ENCODE results near the gene PDZRN3.

Gene PDZRN3

DNA sequence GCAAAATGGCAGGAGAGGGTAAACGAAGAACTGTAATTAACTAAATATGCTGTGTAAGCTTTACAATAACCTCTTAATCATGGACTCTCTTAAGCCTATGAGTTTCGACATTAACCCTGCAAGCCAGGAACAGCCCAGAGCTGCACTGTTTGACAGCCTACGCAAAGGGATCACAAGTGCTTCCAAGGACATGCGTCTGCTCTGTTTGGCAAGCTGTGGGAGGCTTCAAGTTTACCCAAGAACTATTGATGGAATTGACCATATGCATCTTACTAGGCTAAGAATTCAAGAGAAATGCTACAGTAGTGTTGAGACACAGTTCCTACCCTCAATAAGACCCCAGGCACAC is 66.0 kb downstream of the PDZRN3 start:
- FAIRE-seq (no peak), DNase-seq (ENCODE audit: low spot score) (no peak)

DNA sequence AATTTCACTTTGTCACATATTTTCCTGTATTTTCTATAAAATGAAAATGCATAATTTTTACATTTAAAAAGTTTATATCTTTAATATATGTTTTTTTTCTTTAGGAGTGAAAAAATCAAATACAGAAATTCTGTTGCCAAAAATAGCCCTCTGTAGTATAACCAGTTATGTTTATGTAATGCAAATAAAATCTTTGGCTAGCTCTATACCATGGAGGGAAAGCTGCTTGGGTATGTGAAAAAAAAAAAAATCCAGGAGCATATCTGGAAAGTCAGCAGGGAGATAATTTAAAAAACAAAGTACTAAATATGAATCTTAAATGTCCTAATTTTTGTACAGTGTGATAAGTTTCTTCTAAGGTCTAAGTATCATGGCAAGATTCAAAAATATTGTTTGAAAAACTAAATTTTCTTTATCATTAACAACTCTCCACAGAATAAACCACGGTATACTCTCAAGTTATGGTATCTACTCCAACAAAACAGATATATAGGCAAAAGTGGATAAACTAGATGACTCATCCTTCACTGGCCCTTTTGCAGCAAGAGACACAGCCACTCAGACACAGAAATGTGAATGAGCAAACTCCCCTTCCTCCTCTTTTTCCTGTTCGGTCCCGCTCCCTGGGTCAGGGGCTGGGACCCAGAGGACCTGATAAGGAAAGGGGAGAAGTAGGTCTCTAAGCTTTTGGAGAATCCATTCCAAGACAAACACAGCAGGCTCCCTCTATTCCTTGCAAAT is 66.6 kb downstream of the PDZRN3 start:
- FAIRE-seq, result no peak
- no peak for DNase-seq (ENCODE audit: low spot score)

DNA sequence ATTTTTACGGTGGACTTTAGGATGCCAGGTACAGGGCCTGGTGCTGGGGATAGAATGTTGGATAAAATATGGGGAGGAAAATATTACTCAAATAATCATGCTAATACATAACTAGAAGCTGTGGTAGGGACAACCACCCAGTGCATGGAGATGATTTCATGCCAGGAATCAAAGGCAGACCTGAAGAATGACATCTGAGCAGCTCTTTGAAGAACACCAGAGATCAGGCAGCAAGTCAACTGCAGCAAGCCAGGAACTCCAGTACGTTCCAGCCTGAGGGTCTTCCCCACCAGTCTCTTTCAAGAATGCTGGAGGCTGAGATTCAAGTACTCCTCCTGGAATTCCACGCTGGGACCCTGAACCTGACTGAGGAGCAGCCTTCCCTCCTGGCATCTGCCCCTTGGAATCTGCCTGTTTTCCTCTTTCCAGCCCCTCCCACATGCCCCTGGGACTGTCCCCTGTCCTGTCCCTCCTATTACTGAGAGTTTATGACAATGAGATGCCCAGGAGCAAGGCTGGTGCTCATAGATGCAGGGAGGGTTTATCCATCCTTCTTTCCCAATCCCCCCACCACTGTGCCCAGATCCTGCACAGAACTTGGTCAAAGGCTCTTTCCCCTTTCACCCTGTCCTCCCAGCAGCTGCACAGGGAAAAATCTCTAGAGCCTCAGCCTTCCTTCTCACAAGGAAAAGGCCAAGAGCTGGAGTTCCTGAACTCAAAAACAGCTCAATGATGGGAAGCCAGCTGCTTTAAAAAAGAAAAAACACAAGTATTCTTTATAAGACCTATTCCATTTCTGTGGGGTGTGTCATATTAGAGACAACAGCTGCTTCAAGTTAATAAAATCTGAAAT is 68.0 kb downstream of the PDZRN3 start:
- DNase-seq (ENCODE audit: low spot score) (no peak), FAIRE-seq (no peak)

DNA sequence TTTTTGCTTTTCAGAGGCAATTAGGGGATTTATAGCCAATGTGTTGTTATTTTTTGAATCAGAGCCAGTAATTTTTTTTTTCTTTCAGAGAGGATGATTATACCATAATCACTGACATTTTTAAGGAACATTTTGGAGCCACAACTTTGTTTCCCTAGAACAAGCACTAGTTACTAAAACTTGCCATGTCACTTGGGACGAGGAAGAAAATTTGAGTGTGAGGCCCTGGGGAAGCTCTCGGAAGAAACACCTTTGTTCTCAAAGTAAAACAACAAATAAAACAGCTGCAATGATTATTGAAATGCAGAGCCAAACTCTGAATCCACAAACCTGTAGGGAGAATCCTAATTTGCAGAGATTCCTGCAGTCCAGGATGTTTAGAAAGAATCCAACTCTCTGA is 69.7 kb downstream of the PDZRN3 start:
- FAIRE-seq, result no peak

DNA sequence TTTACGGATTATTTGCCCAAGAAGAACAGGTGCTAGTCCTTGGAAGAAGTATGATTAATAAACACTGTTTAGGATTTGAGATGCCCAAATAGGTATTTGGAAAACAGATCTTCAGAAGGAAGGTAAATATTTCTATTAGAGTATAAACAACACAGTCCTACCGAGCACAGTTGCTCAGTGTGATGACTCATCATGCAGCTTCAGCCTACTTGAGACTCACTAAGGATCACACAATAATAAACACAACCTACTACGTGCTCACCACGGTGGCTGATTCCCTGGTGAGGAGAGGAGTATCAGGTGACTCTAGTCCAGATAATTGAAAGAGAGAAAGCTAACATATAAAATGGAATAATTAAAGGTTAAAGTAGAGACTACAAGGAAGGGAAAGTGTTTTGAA is 72.0 kb downstream of the PDZRN3 start:
- FAIRE-seq (no peak), DNase-seq (ENCODE audit: low spot score) (peak; percentile 19)

More for the DNA sequence above, 69.7 kb downstream of the PDZRN3 start:
- no peak for DNase-seq (ENCODE audit: low spot score)

DNA sequence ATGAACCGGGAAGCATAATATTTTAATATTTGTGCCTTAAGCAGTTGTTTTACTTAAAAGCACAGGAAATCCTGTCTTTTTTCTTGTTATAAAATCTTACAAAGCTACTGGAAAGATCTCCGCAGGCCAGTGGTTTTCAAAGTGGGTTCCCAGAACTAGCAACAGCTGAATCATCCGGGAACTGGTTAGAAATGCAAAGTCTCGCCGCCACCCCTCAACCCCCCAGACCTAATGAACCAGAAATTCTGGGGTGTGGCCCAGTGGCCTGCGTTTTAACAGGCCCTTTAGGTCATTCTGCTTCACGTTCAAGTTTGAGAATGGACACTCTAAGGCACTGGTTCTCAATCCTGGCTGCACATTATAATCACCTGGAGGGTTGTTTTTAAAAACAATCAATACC is 74.7 kb downstream of the PDZRN3 start:
- no peak for DNase-seq (ENCODE audit: low spot score)
- no peak for FAIRE-seq

DNA sequence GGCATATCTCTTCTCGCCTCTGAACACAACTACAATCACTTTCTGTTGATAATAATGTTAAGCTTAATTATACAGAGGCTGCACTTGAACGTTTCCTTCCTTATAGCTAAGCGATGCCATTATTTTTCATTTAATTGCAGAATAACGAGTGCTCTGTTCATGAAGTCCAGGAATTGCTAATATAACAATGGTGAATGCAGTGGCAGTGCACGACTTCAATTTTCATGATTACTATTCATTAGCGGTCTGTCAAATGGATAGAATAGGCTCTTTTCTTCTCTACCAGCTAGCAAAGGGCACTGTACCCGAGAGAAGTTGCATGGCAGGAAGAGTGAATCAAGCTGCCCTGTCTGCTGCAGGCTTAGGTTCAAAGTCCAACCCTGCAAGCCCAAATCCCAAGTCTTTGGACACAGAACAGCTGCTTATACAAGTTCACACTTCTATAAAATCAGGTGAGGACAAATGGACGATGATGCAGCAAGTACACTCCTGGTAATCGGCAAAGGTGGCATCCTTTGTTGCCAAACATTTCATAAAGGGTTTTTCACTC is 75.6 kb downstream of the PDZRN3 start:
- DNase-seq (ENCODE audit: low spot score) (no peak), FAIRE-seq (no peak)

DNA sequence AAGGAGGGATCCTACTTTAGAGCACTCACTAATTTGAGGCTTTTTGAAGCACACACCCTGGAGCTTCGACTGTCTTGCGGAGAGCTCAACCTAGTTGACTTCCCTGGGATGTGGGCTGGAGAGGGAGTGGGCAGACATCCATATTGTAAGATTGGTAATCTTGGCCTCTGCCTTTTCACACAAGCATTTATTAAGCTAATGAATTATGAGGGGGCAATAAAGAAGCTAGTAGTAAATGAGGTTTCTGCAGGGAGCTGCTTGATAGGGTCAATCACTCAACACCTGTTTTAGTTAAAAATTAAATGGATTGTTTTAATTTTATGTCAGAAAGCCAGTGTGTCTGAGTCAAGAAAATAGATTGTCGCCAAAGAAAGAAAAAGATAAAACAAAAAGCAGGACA is 76.3 kb downstream of the PDZRN3 start:
- DNase-seq (ENCODE audit: low spot score) (no peak), FAIRE-seq (no peak)

DNA sequence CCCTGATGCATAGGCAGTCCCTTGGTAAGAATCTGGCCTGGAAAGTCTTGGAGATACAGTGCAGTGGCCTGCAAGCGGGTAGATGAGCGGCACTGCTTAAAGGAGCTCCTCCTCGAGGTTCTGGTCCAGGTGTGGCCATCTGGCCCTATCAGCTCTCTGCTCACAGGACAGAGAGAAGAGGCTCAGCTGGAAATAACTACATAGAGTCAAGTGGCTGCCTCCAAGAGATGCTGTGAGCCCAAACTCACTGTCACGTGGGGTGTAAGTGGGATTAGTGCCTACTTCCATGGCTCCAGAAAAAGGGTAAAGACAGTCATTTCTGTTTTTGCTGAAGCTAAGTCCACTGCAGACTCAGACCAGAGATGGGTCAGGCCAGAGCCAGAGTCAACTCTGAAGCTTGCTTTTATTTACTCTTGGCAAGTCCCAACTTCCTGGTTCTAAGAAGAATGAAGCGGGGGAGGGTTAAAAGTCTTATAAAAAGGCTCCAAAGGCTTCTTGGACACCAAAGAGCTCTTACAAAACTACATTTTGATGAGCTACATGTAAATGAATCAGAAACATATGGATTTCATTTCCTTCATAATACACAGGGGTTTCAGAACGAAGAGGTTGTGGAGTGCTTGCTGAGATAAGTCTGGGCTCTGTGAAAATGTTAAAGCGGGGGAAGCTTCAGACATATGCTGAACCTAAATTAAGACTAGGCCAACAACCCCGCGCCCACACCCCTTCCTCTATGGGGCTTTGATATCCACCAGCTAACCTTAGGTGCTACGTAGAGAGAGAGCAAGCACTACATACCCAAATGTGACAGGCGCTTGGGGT is 77.1 kb downstream of the PDZRN3 start:
- DNase-seq (ENCODE audit: low spot score) (peak; percentile 17), FAIRE-seq (no peak)

DNA sequence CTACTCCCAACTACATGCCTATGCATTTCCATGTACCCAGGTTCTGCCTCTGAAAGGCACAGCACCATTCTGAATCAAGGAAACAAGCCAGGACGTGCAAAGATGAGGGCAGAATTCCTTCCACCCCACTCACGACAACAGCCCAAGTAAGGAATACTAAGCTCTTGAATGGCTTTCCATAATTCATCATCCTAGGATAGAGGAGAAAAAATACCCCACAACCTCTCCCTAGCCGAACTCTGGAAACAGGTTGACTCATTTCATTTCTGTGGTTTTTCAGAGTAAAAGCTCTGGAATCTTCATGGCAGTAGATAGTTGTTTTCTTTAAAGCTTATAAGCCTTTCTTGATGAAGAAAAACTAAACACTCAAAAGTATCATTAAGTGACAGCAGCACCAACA is 77.8 kb downstream of the PDZRN3 start:
- FAIRE-seq (no peak), DNase-seq (ENCODE audit: low spot score) (peak; percentile 44)

DNA sequence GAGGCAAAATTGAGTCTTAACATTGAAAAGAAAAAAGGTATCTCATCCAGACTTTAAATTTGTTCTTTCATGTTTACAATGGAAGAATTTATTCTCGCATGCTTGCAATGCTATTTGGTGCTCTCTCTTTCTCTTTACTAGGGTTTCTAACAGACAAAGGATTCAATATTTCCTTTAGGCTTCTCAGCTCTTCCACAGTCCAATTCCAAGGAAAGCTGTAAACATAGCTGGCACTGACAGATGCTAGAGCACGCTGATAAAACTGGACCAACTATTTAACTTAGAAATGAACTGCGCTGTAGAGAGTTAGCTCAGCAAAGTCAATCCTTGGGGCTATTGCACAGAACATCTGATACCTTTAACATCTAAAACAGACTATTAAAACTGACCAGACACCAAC is 81.3 kb downstream of the PDZRN3 start:
- DNase-seq (ENCODE audit: low spot score), result no peak
- FAIRE-seq, result no peak

DNA sequence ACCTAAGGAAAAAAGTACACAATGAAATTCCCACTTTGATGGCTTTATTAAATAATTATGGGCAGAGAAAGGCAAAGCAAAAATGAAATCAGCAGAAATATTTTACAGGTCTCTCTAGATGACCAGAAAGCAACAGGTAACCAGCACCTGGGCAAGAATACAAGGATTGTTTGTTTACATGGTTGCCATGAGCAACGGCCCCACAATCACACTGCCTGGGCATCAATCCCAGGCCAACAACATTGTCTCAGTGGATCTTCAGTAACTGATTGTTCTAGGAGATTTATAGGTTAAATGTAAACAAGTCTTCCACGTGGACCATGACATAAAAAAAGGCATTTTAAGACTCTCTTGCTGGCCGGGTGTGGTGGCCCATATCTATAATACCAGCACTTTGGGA is 82.6 kb downstream of the PDZRN3 start:
- FAIRE-seq (no peak), DNase-seq (ENCODE audit: low spot score) (no peak)

DNA sequence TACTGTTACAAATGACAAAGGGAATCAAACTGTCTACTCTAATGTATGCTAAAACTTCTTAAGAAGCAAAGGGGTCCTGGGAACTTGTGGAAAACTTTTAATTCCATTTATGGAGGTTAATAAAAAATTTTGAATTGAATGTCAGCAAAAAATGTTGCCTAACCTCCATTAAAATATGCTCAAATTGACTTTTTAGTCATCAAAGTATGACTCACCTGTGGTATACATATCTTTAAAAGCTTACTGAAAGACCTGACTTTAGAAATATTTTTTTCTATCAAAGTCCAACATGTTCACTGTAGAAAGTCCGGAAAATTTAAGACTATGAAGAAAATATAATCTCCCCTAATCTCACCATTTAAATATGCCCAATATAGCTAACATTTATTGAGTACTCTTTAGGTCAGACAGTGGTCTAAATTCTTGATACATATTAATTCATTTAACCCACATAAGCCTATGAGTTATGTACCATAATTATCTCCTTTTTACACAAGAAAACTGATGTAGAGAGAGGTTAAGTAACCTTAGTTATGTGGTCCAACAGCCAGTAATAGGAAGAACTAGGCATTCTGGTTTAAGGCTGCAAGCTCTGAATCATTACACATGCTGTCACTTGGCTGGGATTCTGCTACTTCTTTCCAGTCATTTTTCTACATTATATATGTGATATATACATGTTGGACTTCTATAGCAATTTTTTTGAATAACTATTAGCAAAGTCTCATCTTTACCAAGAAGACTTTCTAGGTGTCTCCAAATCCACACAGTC is 83.6 kb downstream of the PDZRN3 start:
- FAIRE-seq, result no peak
- no peak for DNase-seq (ENCODE audit: low spot score)

DNA sequence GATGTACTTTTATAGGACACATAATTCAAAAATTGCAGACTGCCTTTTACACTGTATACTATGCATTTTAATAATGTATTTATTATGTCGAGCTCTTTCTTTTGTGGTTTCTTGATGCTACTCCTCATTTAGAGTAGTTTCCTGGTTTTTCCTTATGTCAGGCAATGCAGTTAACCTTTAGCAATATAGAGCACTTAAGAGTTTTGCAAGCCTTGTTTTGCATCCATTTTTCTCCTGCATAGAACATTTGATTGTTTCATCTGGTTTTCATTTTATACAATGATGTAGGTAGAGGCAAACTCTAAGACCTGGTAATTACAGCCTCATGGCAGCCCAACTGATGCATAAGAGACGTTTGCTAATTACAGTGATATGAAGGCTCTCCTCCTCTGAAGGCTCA is 86.3 kb downstream of the PDZRN3 start:
- no peak for FAIRE-seq

DNA sequence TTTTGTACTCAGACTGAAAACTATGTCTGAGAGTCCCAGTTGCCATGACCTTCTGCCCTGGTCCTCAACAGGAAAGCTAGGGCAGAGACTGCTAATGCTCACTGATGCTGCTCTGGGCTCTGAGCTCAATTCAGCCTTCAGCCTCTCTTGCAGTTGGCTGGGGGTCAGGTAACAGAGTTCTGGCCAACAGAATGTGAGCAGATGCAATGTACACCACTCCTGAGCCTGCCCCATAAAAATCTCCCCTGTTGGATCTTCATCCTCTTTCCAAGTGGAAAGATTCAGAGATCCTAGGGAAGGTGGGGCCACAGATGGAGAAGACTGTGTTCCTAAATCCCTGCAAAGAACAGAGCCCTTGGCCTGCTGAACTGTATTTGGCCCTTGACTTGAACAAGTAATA is 87.8 kb downstream of the PDZRN3 start:
- no peak for DNase-seq (ENCODE audit: low spot score)
- no peak for FAIRE-seq

More for the DNA sequence above, 86.3 kb downstream of the PDZRN3 start:
- no peak for DNase-seq (ENCODE audit: low spot score)

DNA sequence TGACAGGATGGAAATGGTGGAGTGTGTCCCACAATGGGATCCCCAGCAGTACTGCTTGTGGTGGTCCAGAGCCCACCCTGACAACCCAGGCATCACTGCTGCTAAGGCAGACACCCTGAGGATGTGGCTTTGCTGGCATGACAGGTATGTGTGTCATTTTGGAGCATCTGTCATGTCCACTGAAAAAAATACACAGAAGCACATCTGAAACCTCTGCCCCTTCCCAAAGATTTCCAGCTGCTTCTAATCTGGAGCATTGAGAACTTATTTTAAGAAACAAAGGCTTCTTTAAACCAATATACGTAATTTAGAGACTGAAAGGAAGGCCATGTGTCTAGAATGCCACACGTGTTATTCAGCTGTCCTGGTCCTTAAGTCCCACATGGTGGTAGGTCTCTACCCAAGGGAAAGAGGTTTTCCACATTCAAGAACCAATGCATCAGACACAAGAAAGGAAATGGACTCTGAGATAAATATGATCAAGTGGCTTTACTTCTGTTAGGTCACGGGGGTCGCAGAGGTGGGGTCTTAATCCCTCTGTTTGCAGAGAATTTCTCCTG is 88.3 kb downstream of the PDZRN3 start:
- no peak for DNase-seq (ENCODE audit: low spot score)
- no peak for FAIRE-seq

DNA sequence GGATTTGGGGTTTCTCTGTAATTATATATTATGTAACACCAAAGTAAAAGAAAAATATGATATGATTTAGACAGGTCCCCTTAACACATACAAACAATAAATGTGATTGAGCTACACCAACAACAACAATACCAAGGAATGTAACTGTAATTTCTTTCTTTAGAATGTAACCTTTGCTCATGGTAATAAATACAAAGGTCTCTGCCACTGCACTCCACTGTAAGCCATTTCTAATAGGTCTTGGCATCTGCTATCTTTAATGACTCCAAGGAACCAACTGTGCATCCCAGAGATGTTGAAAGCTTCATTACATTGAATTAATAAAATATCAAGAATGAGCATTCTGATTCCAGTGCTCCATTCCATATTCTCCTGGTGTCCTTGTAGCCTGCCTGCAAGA is 88.8 kb downstream of the PDZRN3 start:
- DNase-seq (ENCODE audit: low spot score), result no peak
- FAIRE-seq, result no peak

DNA sequence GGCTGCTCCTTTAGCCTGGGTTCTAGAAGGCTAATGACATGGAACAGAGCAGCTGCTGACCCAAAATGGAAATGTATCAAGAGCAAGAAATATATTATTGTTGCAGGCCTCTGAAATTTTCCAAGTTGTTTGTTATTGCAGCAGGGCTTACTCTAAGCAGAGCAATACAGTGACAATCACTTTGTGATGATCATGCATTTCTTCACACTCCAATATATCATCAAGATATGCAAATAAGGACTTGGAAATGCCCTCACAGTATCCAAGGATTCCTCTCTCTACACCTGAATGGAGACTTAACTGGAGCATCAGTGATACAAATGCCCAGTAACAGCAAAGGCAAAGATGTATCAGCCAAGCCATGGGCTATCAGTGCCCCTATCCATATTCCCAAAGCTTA is 89.6 kb downstream of the PDZRN3 start:
- FAIRE-seq (no peak), DNase-seq (ENCODE audit: low spot score) (no peak)

DNA sequence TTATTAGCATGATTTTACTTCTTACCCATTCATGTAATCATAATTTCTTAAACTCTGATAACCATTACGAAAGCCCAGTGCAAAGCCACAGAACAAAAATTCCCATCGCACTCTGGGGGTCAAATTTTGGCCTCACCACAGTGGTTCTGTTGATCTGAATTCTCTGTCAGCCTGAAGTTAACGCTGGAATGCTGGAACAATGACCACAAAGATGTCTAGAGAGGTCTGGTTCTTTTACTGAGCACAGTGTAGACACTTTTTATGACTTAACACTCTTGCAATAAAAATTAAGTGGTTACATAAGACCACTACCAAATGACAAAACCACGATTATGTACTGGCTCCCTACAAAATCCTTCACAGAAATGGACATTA is 94.7 kb downstream of the PDZRN3 start:
- FAIRE-seq (no peak), DNase-seq (ENCODE audit: low spot score) (no peak)

DNA sequence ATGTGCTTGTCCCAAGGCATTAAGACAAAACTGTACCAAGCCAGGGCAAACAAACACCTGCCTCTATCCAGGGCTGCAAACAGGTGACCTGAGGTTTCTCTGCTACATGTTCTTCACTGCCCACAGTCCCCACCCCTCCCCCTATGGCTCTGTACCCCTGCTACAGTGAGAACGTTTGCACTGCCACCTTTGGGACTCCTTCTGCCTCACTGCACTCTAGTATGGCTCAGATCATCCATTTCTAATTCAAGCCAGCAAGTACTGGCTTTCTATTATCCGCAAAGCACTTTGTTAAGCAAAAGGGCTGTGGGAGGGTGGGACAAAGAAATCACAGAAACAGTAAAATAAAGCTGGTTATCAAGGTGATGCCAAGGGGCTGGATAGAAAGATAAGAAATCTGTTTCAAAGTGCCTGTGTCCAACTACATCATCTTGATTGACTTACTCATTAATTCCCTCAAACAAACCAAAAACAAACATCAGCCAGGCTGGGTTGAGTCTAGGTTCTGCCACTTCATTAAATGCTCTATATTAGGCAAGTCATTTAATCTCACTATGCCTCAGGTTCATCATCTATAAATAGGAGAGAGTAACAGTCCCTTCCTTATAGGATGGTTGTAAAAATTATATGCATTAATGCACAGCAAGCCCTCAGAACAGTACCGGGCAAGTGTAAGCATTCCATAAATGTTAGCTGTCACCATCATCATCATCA is 95.3 kb downstream of the PDZRN3 start:
- FAIRE-seq (no peak), DNase-seq (ENCODE audit: low spot score) (no peak)

Measured in urothelium cell line (cell line).